WTC11 (cell line): ENCODE measurements around the gene SNX25. TPM values are rescaled to one million over a fixed set of nuclear protein-coding genes. Genes with fewer than 3 reads are reported as not detected.

Experiments used
- ATAC-seq: fragments of 200-7000 bp; cut with Tn5 transposase; 2 replicates; pipeline ENCODE4 v1.10.0; 2021; ENCODE audit warnings: mild to moderate bottlenecking, moderate library complexity
- CTCF ChIA-PET: fragments of 300-600 bp; sonication (Branson Sonifier 250); formaldehyde crosslinking; loops from one replicate; lab custom pipeline; 2021; ENCODE audit warnings: antibody characterized with exemption; lab: Charles Lee
- POLR2A ChIA-PET: fragments of 350-600 bp; sonication (Branson Sonifier 250); formaldehyde crosslinking; loops from one replicate; lab custom pipeline; 2021; ENCODE audit warnings: antibody characterized with exemption; lab: Charles Lee
- DNase-seq: peaks from one replicate; pipeline ENCODE4 v3.0.0; 2021; ENCODE audit warnings: low spot score
- H3K27ac Mint-ChIP-seq: 2 replicates; pipeline ENCODE4 v1.8.0; 2021; ENCODE audit warnings: mixed read lengths
- H3K27me3 Mint-ChIP-seq: 2 replicates; pipeline ENCODE4 v1.8.0; 2021; ENCODE audit warnings: low read depth, mild to moderate bottlenecking, moderate library complexity, mixed read lengths
- H3K36me3 Mint-ChIP-seq: 2 replicates; pipeline ENCODE4 v1.8.0; 2021; ENCODE audit warnings: mixed read lengths
- H3K4me1 Mint-ChIP-seq: 2 replicates; pipeline ENCODE4 v1.8.0; 2022; ENCODE audit warnings: mixed read lengths
- H3K4me3 Mint-ChIP-seq: 2 replicates; pipeline ENCODE4 v1.8.0; 2021; ENCODE audit warnings: mild to moderate bottlenecking, moderate library complexity, mixed read lengths
- H3K9me3 Mint-ChIP-seq: 2 replicates; pipeline ENCODE4 v1.8.0; 2021; ENCODE audit warnings: mixed read lengths
- CTCF ChIP-seq: fragments of 200-600 bp; IDR thresholded peaks from 2 replicates; pipeline ENCODE4 v1.8.0; 2022; ENCODE audit warnings: antibody characterized with exemption
- ETV6 ChIP-seq: sonication (generic); formaldehyde crosslinking; IDR thresholded peaks from 2 replicates; pipeline ENCODE4 v1.8.1; 2022; ENCODE audit warnings: mild to moderate bottlenecking, missing genetic modification reagents
- FOXJ3 ChIP-seq: sonication (generic); formaldehyde crosslinking; IDR thresholded peaks from 2 replicates; pipeline ENCODE4 v1.9.0; 2021; ENCODE audit warnings: missing genetic modification reagents, mild to moderate bottlenecking, borderline replicate concordance
- FOXP1 ChIP-seq: sonication (generic); formaldehyde crosslinking; IDR thresholded peaks from 2 replicates; pipeline ENCODE4 v1.8.0; 2022; ENCODE audit warnings: missing genetic modification reagents, mild to moderate bottlenecking, moderate library complexity, borderline replicate concordance
- FOXP4 ChIP-seq: sonication (generic); formaldehyde crosslinking; IDR thresholded peaks from 2 replicates; pipeline ENCODE4 v1.8.0; 2022; ENCODE audit warnings: mild to moderate bottlenecking, missing genetic modification reagents
- HMGXB4 ChIP-seq: sonication (generic); formaldehyde crosslinking; IDR thresholded peaks from 2 replicates; pipeline ENCODE4 v1.8.1; 2023; ENCODE audit warnings: mild to moderate bottlenecking, moderate library complexity, missing genetic modification reagents
- IRF1 ChIP-seq: sonication (generic); formaldehyde crosslinking; IDR thresholded peaks from 2 replicates; pipeline ENCODE4 v1.8.0; 2023; ENCODE audit warnings: missing genetic modification reagents
- MLX ChIP-seq: sonication (generic); formaldehyde crosslinking; IDR thresholded peaks from 2 replicates; pipeline ENCODE4 v1.8.1; 2023; ENCODE audit warnings: mild to moderate bottlenecking, missing genetic modification reagents, moderate library complexity
- NFE2L1 ChIP-seq: sonication (generic); formaldehyde crosslinking; IDR thresholded peaks from 2 replicates; pipeline ENCODE4 v1.8.1; 2023; ENCODE audit warnings: missing genetic modification reagents
- NR1H2 ChIP-seq: sonication (generic); formaldehyde crosslinking; IDR thresholded peaks from 2 replicates; pipeline ENCODE4 v1.9.0; 2021; ENCODE audit warnings: mild to moderate bottlenecking, moderate library complexity, missing genetic modification reagents
- PREB ChIP-seq: sonication (generic); formaldehyde crosslinking; IDR thresholded peaks from 2 replicates; pipeline ENCODE4 v1.8.1; 2022; ENCODE audit warnings: mild to moderate bottlenecking, missing genetic modification reagents, moderate library complexity, borderline replicate concordance
- USF1 ChIP-seq: sonication (generic); formaldehyde crosslinking; IDR thresholded peaks from 2 replicates; pipeline ENCODE4 v1.8.0; 2022; ENCODE audit warnings: mild to moderate bottlenecking, missing genetic modification reagents
- ZBTB21 ChIP-seq: sonication (generic); formaldehyde crosslinking; IDR thresholded peaks from 2 replicates; pipeline ENCODE4 v1.8.1; 2023; ENCODE audit warnings: mild to moderate bottlenecking, missing genetic modification reagents, borderline replicate concordance
- ZBTB43 ChIP-seq: sonication (generic); formaldehyde crosslinking; IDR thresholded peaks from 2 replicates; pipeline ENCODE4 v1.8.1; 2023; ENCODE audit warnings: mild to moderate bottlenecking, missing genetic modification reagents
- ZNF232 ChIP-seq: sonication (generic); formaldehyde crosslinking; IDR thresholded peaks from 2 replicates; pipeline ENCODE4 v1.8.0; 2022; ENCODE audit warnings: mild to moderate bottlenecking, missing genetic modification reagents
- ZNF281 ChIP-seq: sonication (generic); formaldehyde crosslinking; IDR thresholded peaks from 2 replicates; pipeline ENCODE4 v1.8.0; 2023; ENCODE audit warnings: mild to moderate bottlenecking, missing genetic modification reagents
- ZNF396 ChIP-seq: fragments of 250-450 bp; sonication (Bioruptor Pico); IDR thresholded peaks from 2 replicates; pipeline ENCODE4 v1.8.0; 2021; ENCODE audit warnings: mild to moderate bottlenecking, moderate library complexity, borderline replicate concordance
- ZNF512 ChIP-seq: sonication (generic); formaldehyde crosslinking; IDR thresholded peaks from 2 replicates; pipeline ENCODE4 v1.8.1; 2022; ENCODE audit warnings: missing genetic modification reagents, borderline replicate concordance
- total RNA-seq: library from RNA; stranded (reverse); gene quantifications from 3 replicates; pipeline ENCODE4 v1.2.3, GENCODE V29; 2021

The SNX25 gene
- total RNA-seq, 1 experiment from 2014 or later: 16.9 TPM

- CTCF ChIA-PET: no interaction called here
- Mint-ChIP-seq H3K9me3 (peaks cover 19% of the 10 kb centered on the region), H3K27me3 (peaks cover 5% of the 10 kb centered on the region; the same call in 1 of the 2 replicates), H3K27ac (no peak overlapping the region), H3K36me3 (peaks cover 27% of the 10 kb centered on the region), H3K4me1 (peaks cover 13% of the 10 kb centered on the region), H3K4me3 (no peak overlapping the region)
- ATAC-seq (no peak), DNase-seq (no peak)
- TF ChIP-seq FOXJ3 (CRISPR knock-in tag) (no peak), HMGXB4 (CRISPR knock-in tag) (no peak), NFE2L1 (CRISPR knock-in tag) (no peak), FOXP1 (CRISPR knock-in tag) (no peak), ZNF281 (CRISPR knock-in tag) (no peak), ETV6 (no peak), IRF1 (CRISPR knock-in tag) (no peak), ZNF232 (no peak), MLX (CRISPR knock-in tag) (no peak), ZNF512 (CRISPR knock-in tag) (no peak), ZNF396 (CRISPR knock-in tag) (no peak), CTCF (no peak)
- POLR2A ChIA-PET: no interaction called here
Measured at GRCh38 chr4:185237175-185237574, 27.8 kb downstream of the SNX25 start.

- ChIA-PET CTCF (no interaction called here), POLR2A (no interaction called here)
- no peak for ATAC-seq
- H3K9me3 Mint-ChIP-seq: peaks cover 19% of the 10 kb centered on the region
- H3K4me3 Mint-ChIP-seq: no peak overlapping the region
- H3K27ac Mint-ChIP-seq: no peak overlapping the region
- peaks cover 27% of the 10 kb centered on the region for H3K36me3 Mint-ChIP-seq
- no peak for DNase-seq
- peaks cover 5% of the 10 kb centered on the region; the same call in 1 of the 2 replicates for H3K27me3 Mint-ChIP-seq
- TF ChIP-seq FOXP4 (CRISPR knock-in tag) (no peak), ZBTB21 (CRISPR knock-in tag) (no peak), NR1H2 (CRISPR knock-in tag) (no peak), ZBTB43 (CRISPR knock-in tag) (no peak), USF1 (CRISPR knock-in tag) (no peak), PREB (CRISPR knock-in tag) (no peak)
- peaks cover 13% of the 10 kb centered on the region for H3K4me1 Mint-ChIP-seq
Measured at GRCh38 chr4:185238215-185238681, 28.9 kb downstream of the SNX25 start.
